ENCODE measurements around the gene BCCIP.

Gene BCCIP

DNA sequence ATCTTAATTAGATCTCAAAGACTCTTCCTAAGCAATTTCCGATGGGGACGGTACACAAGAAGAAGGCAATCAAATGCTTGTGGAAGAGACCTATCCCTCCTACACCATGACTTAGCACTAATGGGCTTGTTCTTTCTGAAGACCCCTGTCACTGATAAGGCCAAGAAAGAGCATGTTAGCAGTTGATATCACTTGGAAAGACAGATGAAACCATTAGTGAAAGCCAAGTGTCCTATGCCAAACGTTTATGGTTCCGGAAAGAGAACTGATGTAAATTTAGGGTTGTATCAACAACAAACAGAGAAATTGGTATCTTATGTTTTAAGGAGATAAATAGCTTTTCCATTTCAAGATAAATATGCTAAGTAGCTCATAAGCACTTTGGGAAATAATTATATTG, 6.8 kb upstream of the BCCIP start:
- Histone ChIP-seq H3K9me3 (ENCODE audit: control insufficient read depth, insufficient read depth, low read length) (no peaks in the 10 kb centered on the region), H3K27ac (ENCODE audit: low read depth, low read length) (no peak overlapping the region), H3K4me2 (ENCODE audit: low read length) (no peak overlapping the region), H4K20me1 (ENCODE audit: control insufficient read depth, insufficient read depth, low read depth, low read length) (no peaks in the 10 kb centered on the region), H3K4me3 (ENCODE audit: low read length) (no peak overlapping the region), H3K79me2 (ENCODE audit: control insufficient read depth, low read length) (peaks cover 12% of the 10 kb centered on the region), H3K9me2 (replicated peaks; ENCODE audit: control insufficient read depth, low read length) (no peaks in the 10 kb centered on the region), H3K27me3 (ENCODE audit: control insufficient read depth, low read length) (no peaks in the 10 kb centered on the region), H3K4me1 (ENCODE audit: control insufficient read depth, low read length) (peaks cover 7% of the 10 kb centered on the region), H3K36me3 (ENCODE audit: control insufficient read depth, low read length) (peaks cover 34% of the 10 kb centered on the region), H3F3A (ENCODE audit: control insufficient read depth, insufficient read depth) (no peaks in the 10 kb centered on the region)
- TF ChIP-seq EZH2phosphoT487 (IDR thresholded peaks at IDR 0.05; ENCODE audit: borderline replicate concordance, low read length): no peak
- TF ChIP-seq, protein P1, sequence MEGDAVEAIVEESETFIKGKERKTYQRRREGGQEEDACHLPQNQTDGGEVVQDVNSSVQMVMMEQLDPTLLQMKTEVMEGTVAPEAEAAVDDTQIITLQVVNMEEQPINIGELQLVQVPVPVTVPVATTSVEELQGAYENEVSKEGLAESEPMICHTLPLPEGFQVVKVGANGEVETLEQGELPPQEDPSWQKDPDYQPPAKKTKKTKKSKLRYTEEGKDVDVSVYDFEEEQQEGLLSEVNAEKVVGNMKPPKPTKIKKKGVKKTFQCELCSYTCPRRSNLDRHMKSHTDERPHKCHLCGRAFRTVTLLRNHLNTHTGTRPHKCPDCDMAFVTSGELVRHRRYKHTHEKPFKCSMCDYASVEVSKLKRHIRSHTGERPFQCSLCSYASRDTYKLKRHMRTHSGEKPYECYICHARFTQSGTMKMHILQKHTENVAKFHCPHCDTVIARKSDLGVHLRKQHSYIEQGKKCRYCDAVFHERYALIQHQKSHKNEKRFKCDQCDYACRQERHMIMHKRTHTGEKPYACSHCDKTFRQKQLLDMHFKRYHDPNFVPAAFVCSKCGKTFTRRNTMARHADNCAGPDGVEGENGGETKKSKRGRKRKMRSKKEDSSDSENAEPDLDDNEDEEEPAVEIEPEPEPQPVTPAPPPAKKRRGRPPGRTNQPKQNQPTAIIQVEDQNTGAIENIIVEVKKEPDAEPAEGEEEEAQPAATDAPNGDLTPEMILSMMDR (IDR thresholded peaks at IDR 0.05; ENCODE audit: low read depth, low read length, poor library complexity, severe bottlenecking): no peak

DNA sequence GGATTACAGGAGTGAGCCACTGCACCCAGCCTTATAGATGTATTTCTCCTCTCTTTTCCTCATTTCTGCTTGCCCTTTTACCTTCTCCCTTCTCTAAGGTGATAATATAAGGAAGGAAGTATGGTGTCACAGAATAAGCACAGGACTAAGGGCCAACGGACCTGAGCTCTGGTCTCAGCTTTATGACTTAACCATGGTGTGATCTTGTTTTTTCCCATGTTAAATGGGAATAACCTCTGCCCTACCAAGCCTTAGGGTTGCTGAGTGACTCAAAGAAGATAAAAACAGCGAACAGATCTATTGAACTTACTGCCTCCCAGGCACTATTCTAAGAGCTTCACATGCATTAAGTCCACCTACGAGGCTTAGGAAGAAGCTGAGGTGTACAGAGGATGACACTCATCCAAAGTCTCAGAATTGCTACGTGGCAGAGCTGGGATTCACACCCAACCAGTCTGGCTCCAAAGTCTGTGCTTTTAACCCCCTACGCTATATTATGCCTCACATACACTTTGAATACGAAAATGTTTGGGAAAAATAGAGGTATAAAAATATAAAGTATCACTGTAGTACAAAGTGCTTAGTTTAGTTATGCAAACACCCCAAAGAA, 5.9 kb upstream of the BCCIP start:
- no peaks in the 10 kb centered on the region for H3K9me3 ChIP-seq (ENCODE audit: control insufficient read depth, insufficient read depth, low read length)
- TF ChIP-seq, protein P1 (IDR thresholded peaks at IDR 0.05; ENCODE audit: low read depth, low read length, poor library complexity, severe bottlenecking): no peak
- no peak for TF ChIP-seq EZH2phosphoT487 (IDR thresholded peaks at IDR 0.05; ENCODE audit: borderline replicate concordance, low read length)
- H4K20me1 ChIP-seq (ENCODE audit: control insufficient read depth, insufficient read depth, low read depth, low read length): no peaks in the 10 kb centered on the region
- peaks cover 31% of the 10 kb centered on the region for H3K36me3 ChIP-seq (ENCODE audit: control insufficient read depth, low read length)
- no peaks in the 10 kb centered on the region for H3K27me3 ChIP-seq (ENCODE audit: control insufficient read depth, low read length)
- H3K9me2 ChIP-seq (replicated peaks; ENCODE audit: control insufficient read depth, low read length): no peaks in the 10 kb centered on the region
- H3K4me2 ChIP-seq (ENCODE audit: low read length): no peak overlapping the region
- no peak overlapping the region for H3K4me3 ChIP-seq (ENCODE audit: low read length)
- no peak overlapping the region for H3K27ac ChIP-seq (ENCODE audit: low read depth, low read length)
- peaks cover 14% of the 10 kb centered on the region for H3K4me1 ChIP-seq (ENCODE audit: control insufficient read depth, low read length)
- peaks cover 21% of the 10 kb centered on the region for H3K79me2 ChIP-seq (ENCODE audit: control insufficient read depth, low read length)
- H3F3A ChIP-seq (ENCODE audit: control insufficient read depth, insufficient read depth): no peaks in the 10 kb centered on the region

DNA sequence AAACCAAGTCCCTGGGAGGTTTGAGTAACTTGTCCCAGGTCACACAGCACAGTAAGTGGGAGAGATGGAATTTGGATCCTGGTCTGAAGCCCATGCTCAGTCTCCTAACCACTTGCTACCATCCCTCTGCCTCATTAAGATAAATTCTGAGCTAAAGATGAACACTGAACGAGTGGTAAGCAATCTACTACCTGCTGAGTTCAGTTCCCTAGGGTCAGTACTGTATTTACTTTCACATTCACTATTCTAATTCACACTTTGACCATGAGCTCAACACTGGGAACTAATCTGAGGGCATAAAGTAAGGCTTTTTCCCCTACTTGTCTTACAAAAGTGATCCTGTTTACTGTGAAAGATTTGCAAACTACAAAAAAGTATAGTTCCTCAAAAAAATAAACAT, 2.6 kb upstream of the BCCIP start:
- peaks cover 35% of the 10 kb centered on the region for H3K36me3 ChIP-seq (ENCODE audit: control insufficient read depth, low read length)
- no peak overlapping the region for H3K4me3 ChIP-seq (ENCODE audit: low read length)
- no peaks in the 10 kb centered on the region for H3K27me3 ChIP-seq (ENCODE audit: control insufficient read depth, low read length)
- no peaks in the 10 kb centered on the region for H3F3A ChIP-seq (ENCODE audit: control insufficient read depth, insufficient read depth)
- TF ChIP-seq, protein P1 (IDR thresholded peaks at IDR 0.05; ENCODE audit: low read depth, low read length, poor library complexity, severe bottlenecking): no peak
- TF ChIP-seq EZH2phosphoT487 (IDR thresholded peaks at IDR 0.05; ENCODE audit: borderline replicate concordance, low read length): no peak
- peaks cover 16% of the 10 kb centered on the region; the same call in 1 of the 2 replicates for H4K20me1 ChIP-seq (ENCODE audit: control insufficient read depth, insufficient read depth, low read depth, low read length)
- H3K79me2 ChIP-seq (ENCODE audit: control insufficient read depth, low read length): peaks cover 54% of the 10 kb centered on the region
- no peaks in the 10 kb centered on the region for H3K9me3 ChIP-seq (ENCODE audit: control insufficient read depth, insufficient read depth, low read length)
- peaks cover 28% of the 10 kb centered on the region for H3K4me1 ChIP-seq (ENCODE audit: control insufficient read depth, low read length)
- H3K9me2 ChIP-seq (replicated peaks; ENCODE audit: control insufficient read depth, low read length): no peaks in the 10 kb centered on the region
- H3K27ac ChIP-seq (ENCODE audit: low read depth, low read length): no peak overlapping the region
- no peak overlapping the region; the same call in 1 of the 2 replicates for H3K4me2 ChIP-seq (ENCODE audit: low read length)

Measured in DOHH2 (cell line).